GM12891 (cell line): ENCODE measurements around the gene TRAF3.
A peak's percentile ranks its signal among the peaks of the same experiment; 100 is the strongest.

Experiments
- PAX5 ChIP-seq: IDR thresholded peaks from 2 replicates; pipeline ENCODE4 v1.6.1; 2011; ENCODE audit warnings: low read length, moderate library complexity, mild to moderate bottlenecking; ENCODE audit not compliant: insufficient read depth, severe bottlenecking
- POLR2A ChIP-seq: IDR thresholded peaks from 2 replicates; pipeline ENCODE4 v1.6.1; 2011; ENCODE audit warnings: low read depth, low read length, control low read depth
- POLR2AphosphoS5 ChIP-seq: IDR thresholded peaks from 2 replicates; pipeline ENCODE4 v1.6.1; 2011; ENCODE audit warnings: low read depth, low read length, control low read depth
- POU2F2 ChIP-seq: IDR thresholded peaks from 2 replicates; pipeline ENCODE4 v1.6.1; 2011; ENCODE audit warnings: low read depth, mild to moderate bottlenecking, control low read depth, low read length, moderate library complexity
- SPI1 ChIP-seq: IDR thresholded peaks from 2 replicates; pipeline ENCODE4 v1.6.1; 2011; ENCODE audit warnings: low read depth, low read length, control low read depth
- TAF1 ChIP-seq: IDR thresholded peaks from 2 replicates; pipeline ENCODE4 v1.6.1; 2011; ENCODE audit warnings: low read depth, low read length, control low read depth

DNA sequence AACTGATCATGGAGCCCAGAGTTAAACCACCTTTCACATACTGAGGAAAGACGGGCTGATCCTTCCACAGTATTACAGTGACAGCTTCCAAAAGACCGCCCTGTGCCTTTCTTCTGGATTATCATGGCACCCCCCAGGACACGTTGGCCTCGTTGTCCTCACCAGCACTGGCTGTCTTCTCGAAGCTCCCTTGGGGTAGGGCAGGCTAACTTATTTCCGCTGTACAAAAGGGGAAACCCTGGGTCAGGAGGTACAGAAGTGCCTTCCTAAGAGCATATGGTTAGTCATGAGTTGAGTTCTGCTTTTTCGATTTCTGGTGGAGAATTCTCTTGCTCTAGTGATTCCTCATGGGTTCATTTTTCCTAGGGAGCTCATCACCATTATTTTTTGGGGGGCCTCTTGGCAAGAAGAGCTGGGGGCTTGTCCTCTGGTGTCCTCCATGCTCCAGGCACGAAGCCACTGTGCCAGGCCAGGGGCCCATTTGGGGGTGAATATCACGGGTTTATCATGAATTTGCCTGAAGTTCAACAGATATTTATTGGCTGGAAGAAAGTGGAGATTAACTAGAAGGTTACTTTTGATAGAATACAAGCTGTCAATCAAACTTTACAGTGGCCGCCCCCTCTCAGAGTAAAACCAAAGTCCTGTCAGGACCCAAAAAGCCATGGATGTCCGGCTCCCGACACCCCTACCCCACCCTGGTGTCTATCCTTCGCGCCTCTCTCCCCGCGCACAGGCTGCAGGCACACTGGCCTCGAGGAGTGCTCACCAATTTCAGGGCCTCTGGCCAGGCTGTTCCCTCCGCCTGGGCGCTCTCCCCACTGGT, 8.8 kb upstream of the TRAF3 start:
- no peak for TF ChIP-seq POLR2AphosphoS5
- TF ChIP-seq POLR2A, result peak; percentile 60
- TF ChIP-seq SPI1, result peak; percentile 94
- TF ChIP-seq POU2F2, result 0 out of 2 replicates have a peak, but pooled peaks have one; percentile 57
- no peak for TF ChIP-seq TAF1
- no peak for TF ChIP-seq PAX5
